Kidney glomerular epithelial cell (primary cell): ENCODE data around the gene CUL3.

Experiments used
- DNase-seq: peaks from one replicate; lab custom pipeline; 2025; lab: John Stamatoyannopoulos, UW

The CUL3 gene

DNA sequence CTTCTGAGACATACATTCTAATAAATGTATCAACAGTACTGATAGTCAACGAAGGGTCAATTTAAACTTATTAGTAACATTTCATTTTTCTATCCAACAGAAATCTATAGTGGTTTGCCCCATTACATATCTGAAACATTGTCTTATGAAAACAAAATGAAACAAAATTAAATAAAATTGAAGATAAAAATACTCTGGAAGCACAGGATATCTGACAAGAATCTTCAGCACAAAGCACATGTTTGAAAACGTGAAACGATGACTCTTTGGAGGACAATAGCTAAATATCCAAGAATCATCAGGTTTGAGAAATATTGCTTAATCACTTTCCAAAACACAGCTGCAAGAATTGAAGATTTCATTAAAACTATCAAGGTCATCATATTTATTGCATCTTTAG, 112.3 kb downstream of the CUL3 start:
- no peak for DNase-seq

DNA sequence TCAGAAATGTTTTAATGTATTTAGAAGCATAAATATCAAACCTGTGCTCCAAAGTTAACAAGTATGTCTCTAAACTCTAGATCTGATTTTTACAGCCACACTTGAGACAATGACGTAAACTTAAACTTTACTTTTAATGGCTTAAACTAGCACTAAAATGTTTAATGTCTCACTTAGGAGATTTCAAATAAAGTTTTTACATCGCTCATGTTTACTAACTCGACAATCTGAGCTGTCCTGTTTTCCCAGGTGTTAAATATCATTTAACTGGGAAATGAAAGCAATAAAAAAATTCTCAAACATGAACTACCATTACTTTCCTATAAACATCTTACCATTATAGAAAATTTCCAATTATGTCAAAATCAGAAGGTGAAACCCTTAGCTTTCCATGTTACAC, 113.0 kb downstream of the CUL3 start:
- no peak for DNase-seq

DNA sequence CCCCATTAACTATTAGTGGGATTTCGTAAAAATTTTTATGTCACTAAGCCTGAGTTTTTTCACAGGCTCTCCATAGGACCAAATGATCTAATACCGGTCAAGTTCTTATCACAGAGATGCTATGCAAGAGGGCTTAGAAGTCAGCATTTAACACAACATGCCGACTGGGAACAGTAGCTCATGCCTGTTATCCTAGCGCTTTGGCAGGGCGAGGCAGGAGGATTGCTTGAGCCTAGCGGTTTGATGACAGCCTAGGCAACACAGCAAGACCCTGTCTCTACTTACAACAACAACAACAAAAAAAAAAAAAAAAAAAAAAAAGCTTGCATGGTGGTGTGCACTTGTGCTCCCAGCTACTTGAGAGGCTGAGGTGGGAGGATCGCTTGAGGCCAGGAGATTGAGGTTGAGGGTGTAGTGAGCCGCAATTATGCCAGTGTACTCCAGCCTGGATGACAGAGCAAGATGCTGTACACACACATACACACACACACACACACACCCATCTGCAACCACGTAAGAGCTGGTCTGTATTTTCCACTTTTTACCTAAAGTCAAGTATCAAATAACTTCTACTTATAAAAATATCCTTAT, 115.7 kb downstream of the CUL3 start:
- DNase-seq, result no peak

DNA sequence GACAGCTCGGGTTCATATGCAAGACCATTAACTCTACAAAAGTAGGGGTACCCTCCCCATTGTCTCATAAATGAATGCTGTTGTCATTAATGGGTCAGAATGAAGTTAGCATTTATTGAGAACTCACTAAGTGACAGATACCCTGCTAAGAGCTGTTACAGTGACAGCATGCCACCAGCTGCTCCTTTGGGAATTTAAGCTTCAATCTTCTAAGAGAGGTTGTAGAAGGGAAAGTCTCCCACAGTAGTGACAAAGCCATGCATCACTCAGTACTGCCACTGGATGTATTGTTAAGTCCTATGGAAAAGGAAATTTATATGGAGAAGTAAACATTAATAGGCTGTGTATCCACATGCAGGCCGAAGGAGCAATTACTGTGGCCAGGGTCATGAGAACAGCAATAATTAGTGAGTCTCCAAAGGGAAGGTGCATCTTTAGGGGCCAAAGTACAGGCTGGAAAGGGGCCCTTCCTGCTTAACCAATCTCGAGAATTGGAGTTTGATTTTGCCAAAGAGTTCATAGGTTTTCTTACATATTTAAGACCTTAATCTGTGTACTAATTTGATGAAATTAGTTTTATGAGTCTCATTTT, 118.8 kb downstream of the CUL3 start:
- DNase-seq, result no peak

DNA sequence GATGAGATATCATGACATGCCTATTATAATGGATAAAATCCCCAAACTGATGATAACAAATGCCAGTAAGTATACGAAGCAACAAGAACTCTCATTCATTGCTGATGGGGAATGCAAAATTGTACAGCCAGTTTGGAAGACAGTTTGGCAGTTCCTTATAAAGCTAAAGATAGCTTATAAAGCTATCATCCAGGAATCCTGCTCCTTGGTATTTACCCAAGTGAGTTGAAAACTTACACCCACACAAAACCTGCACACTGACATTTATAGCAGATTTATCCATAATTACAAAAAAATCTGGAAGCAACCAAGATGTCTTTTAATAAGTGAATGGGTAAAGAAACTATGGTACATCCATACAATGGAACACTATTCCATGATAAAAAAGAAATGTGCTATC, 123.8 kb downstream of the CUL3 start:
- DNase-seq, result no peak

DNA sequence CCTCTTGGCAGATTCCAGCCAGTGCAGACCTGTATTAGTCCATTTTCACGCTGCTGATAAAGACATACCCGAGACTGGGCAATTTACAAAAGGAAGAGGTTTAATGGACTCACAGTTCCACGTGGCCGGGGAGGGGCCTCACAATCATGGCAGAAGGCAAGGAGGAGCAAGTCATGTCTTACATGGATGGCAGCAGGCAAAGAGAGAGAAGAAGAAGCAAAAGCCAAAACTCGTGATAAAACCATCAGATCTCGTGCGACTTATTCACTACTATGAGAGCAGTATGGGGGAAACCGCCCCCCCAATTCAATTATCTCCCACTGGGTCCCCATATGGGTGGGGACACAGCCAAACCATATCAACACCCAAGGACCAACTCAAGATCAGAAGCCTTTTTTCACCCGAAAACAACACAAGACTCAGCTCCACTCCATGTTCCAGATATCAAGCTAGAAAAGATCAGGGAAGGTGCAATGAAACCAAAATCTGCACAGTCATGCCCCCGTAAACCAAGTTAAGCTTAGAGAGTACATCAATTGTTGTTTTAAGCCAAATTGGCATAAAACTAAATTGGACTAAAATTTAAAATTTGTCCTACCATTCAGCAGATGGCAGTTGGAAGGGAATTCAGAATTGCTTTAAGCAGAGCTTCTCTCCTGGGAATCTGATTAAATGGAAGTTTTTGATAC, 127.6 kb downstream of the CUL3 start:
- DNase-seq, result no peak

DNA sequence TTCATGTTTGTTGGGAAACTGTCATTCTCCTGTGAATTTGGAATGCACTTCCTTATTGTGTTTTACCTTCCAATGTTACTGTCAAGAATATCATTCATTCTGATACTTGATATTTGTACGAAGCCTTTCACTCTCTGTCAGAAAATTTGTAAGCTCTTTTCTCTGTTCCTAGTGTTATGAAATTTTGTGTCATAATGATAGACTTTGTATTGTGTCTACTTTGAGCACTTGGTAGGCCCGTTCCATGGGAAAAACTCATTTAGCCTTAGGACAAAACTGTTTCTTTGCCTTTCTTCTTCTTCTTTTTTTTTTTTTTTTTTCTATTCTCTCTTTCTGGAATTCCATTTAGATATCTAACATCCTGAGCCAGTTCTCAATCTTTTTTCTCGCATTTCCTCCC, 131.3 kb downstream of the CUL3 start:
- no peak for DNase-seq

DNA sequence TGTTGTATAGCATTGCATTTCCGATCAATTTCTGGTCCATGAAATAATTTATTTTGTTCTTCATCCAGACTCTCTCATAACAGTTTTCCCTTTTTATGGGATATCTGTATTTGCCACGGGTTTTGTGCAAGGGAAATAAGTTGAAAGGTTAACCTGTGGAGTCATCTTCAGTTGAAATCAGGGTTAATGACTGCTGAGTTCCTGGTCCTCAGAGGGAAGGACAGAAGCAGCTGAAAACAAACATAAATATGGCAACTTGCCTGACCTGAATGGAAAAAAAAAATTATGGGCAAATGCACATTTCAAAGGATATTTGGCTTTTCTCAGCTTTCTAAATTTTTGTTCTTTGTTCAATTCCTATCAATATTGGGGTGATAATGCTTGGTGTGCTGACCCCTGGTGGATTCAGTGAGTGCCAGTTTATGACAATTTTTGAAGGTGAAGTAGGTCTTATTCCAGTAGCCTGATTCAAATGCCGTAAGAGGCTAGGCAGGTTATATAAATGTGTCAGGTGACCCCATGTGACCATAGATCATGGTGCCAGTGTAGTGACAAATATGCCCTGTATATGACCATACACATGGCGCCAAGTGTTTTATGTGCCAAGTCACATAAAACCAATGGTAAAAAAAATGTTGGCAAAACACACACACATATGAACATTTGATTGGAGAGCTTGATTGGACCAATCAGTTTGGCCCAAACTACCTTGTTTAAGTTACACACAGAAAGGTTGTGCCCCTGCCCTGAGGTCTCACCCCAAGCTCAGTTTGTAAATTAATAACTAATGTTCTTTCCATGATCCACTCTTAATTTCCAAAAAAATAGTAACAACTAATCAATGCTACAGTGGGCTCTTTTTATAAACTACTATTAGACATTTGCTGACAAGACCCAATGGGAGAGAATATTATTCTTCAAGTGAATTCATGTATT, 135.7 kb downstream of the CUL3 start:
- peak; percentile 8 for DNase-seq

DNA sequence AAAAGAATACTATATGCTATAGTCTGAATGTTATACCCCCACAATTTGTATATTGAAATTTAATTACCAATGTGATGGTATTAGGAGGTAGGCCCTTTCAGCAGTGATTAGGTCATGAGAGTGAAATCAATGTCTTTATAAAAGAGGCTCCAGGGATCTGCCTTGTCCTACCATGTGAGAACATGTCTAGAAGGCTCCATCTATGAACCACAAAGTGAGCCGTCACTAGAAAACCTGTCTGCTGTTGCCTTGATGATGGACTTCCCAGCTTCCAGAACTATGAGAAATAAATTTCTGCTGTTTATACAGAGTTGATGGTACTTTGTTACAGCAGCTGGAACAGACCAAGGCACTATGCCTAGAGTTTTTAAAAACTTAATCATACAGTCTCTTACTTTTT, 136.9 kb downstream of the CUL3 start:
- DNase-seq, result no peak

DNA sequence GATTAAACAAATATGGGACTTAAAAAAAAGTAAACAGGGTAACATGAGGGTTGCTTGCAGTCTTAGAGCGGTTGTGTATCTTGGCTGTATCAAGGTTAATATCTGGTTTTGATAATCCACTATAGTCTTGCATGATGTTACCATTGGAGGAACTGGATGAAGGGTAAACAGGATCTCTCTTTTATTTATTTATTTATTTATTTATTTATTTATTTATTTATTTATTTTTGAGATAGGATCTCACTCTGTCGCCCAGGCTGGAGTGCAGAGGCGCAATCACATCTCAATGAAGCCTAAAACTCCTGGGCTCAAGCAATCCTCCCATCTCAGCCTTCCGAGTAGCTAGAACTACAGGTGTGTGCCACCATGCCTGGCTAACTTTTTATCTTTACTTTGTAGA, 140.4 kb downstream of the CUL3 start:
- DNase-seq, result no peak

DNA sequence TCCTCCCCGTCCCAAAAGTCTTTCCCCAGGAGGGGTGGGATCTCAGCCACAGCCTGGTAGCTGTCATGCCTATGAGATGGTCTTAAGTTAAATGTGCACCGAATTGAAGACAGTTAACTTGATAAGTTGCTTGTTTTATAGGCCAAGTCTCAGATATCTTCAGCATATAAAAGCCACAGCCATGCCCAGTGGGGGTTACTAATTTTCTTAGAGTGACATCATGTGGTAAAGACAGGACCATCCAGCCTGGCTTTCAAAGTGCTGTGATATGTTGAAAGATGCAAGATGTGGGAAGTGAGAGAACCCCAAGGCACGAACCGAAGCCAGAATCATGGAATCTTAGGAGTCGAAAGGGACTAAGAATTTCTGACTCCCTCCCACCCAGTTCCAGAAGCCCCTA, 141.1 kb downstream of the CUL3 start:
- DNase-seq, result no peak

DNA sequence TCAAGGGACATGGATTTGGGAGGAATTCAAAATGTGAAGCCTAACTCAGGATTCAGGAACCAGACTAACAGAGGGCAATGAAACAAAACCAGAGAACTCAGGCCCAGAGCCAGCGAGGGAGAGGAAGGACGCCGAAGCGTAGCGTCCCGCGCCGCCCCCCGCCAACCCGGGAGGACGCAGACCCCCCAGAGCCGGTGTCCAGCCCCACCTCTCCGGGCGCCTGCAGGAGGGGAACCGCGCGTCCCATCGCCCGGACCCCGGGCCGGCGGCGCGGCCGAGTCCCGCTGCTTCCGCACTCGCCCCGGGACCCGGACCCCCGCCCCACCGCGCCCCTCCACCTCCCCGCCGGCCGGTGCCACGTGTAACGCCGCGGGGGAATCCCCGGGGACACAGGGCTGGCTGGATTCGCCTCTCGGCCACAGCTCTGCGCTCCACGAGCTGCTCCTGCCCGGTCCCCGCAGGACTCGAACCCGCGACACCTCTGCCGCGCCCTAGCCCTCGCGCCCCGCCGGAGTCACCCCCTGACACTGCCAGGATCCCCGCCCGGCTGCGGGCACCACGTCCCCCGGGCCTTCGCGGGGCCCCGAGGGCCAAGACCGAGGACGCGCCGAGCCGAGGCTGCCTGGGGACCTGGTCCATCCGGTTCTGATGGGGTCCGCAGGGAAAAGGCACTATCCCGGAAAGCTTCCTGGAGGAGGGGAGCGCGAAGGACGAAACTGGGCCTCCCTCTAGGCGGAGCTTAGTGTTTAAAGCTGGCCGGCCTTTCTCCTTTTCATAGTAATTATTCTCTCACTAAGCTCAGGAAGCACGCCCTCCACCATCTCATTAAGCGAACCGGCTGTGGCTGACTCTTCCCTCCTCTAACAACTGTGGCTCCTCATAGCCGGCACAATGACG, 142.8 kb downstream of the CUL3 start:
- DNase-seq, result no peak

DNA sequence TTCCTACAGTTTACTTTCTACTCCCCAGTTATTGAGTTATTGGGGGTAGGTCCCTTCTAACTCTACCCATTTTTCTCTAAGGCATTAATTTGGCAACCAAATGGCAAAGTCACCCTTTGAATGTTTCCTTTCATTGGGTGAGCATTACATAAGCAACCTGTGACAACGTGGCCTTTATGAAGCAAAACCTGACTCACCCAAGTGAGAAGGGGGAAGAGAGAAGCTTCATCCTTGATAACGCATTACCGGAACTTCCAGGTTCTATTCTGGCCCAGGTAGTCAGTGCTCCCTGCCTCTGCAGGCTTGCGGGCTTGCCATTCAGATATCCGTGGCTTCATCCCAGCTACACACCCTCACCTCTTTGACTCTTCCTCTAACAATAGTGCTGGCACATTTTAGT, 144.2 kb downstream of the CUL3 start:
- no peak for DNase-seq

DNA sequence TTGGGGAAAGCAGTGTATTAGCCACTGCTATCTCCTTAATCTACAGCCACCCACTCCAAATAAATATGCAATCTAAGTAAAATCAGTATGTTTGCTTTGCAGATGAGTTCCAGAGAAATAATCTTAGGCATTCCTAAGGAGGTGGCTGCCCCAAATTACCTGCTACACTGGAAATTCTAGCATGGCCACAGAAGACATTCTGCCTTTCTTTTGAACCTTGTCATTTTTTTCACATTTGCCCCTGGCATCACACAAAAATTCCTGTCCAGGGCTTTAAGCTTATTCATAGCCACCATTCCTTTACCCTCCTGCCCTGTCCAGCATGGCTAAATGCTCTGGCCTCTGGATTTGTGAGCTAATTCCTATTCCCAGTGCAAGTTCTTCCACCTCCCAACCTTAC, 146.4 kb downstream of the CUL3 start:
- DNase-seq, result no peak

DNA sequence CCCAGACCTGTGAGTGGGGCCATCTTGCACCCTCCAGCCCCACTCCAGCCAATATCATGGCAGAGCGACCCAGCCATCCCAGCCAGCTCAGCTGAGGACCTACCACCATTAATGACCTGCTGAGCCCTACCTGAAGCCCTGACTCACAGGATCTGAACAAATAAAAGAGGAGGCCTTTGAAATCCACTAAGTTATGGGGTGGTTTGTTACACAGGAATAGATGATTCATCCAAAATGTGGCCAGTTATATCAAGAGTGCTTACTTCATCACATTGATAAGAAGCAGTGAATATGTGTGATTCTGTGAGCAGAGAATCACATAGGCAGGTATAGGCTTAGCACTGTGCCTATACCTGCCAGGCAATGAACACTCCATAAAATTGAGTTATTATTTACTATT, 148.5 kb downstream of the CUL3 start:
- DNase-seq, result no peak

DNA sequence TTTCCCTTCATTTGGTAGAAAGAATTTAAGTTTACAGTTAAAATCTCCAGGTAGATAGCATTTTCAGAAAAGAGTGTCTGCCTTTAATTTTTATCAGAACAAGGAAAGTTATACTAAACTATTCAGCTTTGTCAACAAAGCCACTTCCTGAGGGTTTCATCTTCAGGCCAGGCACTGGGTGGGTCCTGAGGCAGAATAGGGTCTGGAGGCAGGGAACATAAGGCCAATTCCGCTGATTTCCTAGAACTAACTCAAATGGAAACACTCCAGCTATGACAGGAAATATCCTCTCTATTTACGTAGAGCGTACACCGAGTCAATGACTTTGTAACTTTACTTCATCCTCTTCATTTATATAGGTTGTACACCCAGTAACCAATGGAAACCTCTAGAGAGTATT, 150.5 kb downstream of the CUL3 start:
- no peak for DNase-seq

DNA sequence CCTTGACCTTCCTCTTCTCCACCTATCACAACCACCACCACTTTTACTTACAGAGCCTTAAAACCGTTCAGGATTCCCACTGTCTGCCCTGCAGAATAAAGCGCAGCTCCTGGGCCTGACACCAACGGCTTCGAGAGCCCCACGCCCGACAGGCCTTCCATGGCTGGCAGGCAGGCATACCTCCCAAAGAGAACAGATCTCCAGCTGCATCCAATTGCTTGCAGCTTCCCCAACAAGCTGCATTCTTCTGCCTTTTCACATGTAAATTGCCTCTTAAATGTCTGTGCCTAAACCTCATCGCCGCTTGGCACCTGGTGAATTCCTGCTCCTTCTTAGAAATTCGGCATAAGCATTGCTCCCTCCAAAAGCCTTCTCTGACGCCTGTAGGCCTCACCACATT, 151.7 kb downstream of the CUL3 start:
- DNase-seq, result no peak

DNA sequence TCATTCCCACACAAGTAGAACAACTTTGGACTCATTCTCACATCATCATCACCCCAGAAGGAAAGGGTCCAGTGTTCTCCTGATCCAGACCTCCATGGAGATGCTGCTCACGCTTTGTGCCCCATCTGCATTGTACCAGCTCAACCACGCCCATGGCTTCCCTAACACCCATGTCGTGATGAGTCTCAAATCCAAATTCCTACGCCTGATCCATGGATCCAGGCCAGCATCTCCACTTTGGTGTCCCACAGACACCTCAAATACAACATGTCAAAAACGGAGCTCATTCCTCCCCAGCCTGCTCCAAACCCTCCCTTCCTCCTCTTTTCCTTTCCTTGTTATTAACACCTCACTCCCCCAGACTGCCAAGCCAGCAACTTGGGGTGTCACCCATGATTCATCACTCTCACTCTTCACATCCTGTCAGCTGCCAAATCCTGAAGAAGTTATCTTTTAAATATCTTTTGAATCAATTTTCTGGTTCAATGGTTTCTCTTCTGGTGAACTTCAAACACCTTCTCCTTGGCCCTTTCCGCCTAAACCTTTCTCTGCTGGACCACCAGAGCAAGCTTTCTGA, 153.1 kb downstream of the CUL3 start:
- no peak for DNase-seq

DNA sequence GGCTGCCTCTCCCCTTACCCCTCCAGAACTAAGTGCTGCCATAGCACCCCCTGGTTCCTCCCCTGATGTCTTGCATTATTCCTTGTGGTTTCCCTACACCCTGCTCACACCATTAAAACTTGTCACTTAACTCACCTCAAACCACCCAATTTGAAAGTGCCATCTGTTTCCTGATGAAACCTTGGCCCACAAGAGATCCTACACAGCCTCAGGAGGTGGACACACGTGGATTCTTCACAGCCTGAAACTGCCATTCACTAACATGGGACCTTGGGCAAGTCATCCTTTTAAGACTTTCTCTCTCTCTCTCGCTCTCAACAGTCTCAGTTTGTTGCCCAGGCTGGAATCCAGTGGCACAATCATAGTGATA, 155.7 kb downstream of the CUL3 start:
- no peak for DNase-seq

DNA sequence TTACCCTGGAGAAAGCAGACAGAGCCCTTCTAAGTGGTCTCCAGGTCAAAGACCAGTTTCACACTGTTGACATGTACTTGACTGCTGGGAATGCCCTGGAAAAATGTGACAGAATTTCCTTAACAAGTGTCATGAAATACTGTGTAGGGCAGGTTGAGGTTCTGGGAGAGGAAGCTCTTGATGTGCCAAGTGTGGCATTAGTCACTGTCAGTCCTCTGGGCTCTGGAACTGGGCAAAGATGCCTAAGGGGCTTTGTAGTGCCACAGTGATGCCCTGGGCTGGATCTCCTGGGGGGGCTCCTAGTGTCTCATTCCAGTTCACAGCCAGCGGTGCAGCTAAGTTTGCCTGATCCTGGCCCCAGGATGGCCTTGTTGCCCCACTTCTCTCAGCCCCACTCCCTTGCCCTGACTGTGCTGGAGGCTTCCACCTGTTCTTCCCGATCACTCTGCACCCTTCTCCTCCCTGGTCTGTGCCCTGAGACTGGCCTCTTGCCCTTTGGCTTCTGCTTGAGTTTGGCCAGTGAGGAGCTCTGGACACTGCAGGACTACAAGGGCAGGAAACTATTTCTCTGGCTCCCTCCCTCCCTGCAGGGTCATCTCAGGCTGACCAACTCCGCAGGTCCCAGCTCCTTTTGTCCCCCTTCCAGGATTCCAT, 156.2 kb downstream of the CUL3 start:
- DNase-seq, result no peak

DNA sequence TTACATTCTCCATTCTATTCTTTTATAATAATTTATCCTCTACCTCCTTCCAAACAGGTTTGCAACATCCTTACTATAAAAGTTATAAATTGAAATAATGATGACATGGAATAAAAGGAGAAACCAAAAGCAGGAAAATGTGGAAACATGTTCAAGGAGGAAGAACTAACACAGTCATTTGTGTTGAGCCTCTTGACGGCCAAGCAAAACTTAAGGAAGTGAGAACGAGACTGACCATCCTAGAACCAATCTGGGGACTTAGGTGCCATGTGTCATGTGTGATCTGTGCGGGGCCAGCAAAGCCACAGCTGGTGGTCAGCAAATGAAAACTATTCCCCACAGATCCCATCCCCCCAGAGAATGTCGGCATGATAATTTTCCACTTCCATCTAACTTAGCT, 157.7 kb downstream of the CUL3 start:
- DNase-seq, result no peak
